Thyroid gland (tissue), 4 donors: Measurements from ENCODE around the gene ATP10B. TPM values are rescaled to one million over a fixed set of nuclear protein-coding genes. Genes with fewer than 3 reads are reported as not detected.
A peak's percentile ranks its signal among the peaks of the same experiment; 100 is the strongest.

Experiments
- DNase-seq, 2 donors: peaks; one replicate each; pipeline ENCODE4 v3.0.0-alpha.2; 2019
- H3K27ac ChIP-seq, 3 donors: fragments of 200-600 bp; sonication (generic); 1 replicate in 2 of 3; 2 replicates in 1 of 3; pipeline ENCODE4 v1.5.1; 2016 to 2019; ENCODE audit warnings: mild to moderate bottlenecking in 1 of 3, moderate library complexity in 1 of 3
- H3K27me3 ChIP-seq: fragments of 200-600 bp; sonication (generic); one replicate; pipeline ENCODE4 v1.5.1; 2019
- H3K36me3 ChIP-seq, 2 donors: fragments of 200-600 bp; sonication (generic); one replicate each; pipeline ENCODE4 v1.5.1; 2016 to 2019
- H3K4me1 ChIP-seq, 2 donors: fragments of 200-600 bp; sonication (generic); one replicate each; pipeline ENCODE4 v1.5.1; 2017 to 2019
- H3K4me3 ChIP-seq, 3 donors: fragments of 200-600 bp; sonication (generic); replicated peaks in 1 of 3; 1 replicate in 2 of 3; 2 replicates in 1 of 3; pipeline ENCODE4 v1.5.1; 2016; ENCODE audit warnings: mild to moderate bottlenecking in 1 of 3
- H3K9me3 ChIP-seq: fragments of 200-600 bp; sonication (generic); one replicate; pipeline ENCODE4 v1.5.1; 2017
- POLR2A ChIP-seq, 2 donors: fragments of 450-650 bp; IDR thresholded peaks; one replicate each; pipeline ENCODE4 v1.6.1; 2017; ENCODE audit warnings: antibody characterized with exemption in 2 of 2, mild to moderate bottlenecking in 2 of 2, moderate library complexity in 1 of 2
- WGBS, 2 donors: methylation state at CpG; one replicate each; pipeline ENCODE4 v1.1.5; 2017; 5-methylcytosine and 5-hydroxymethylcytosine counted together
- intact Hi-C: fragments of 100-400 bp; cut with DNase I; formaldehyde crosslinking; loops from one replicate; pipeline ENCODE4 v1.15.1; 2023
- total RNA-seq, 4 donors: library from RNA; depleted of rRNA; stranded (reverse); fragments of >200 nt; gene quantifications; one replicate each; pipeline ENCODE4 v1.2.3, GENCODE V29; 2016
- TF ChIP-seq, protein P1 (sequence below), 6 experiments: fragments of 200-600 bp in 3 of 6; fragments of 450-650 bp in 3 of 6; sonication (generic) in 3 of 6; IDR thresholded peaks; one replicate each; pipeline ENCODE4 v1.5.1; 2016 to 2019; ENCODE audit warnings: antibody characterized with exemption in 6 of 6, mild to moderate bottlenecking in 2 of 6, inconsistent platforms in 1 of 6, moderate library complexity in 1 of 6

Gene ATP10B
- total RNA-seq, 4 donors from 2014 or later, result 0.13 to 0.42 (median 0.15) TPM; not detected in 1

DNA sequence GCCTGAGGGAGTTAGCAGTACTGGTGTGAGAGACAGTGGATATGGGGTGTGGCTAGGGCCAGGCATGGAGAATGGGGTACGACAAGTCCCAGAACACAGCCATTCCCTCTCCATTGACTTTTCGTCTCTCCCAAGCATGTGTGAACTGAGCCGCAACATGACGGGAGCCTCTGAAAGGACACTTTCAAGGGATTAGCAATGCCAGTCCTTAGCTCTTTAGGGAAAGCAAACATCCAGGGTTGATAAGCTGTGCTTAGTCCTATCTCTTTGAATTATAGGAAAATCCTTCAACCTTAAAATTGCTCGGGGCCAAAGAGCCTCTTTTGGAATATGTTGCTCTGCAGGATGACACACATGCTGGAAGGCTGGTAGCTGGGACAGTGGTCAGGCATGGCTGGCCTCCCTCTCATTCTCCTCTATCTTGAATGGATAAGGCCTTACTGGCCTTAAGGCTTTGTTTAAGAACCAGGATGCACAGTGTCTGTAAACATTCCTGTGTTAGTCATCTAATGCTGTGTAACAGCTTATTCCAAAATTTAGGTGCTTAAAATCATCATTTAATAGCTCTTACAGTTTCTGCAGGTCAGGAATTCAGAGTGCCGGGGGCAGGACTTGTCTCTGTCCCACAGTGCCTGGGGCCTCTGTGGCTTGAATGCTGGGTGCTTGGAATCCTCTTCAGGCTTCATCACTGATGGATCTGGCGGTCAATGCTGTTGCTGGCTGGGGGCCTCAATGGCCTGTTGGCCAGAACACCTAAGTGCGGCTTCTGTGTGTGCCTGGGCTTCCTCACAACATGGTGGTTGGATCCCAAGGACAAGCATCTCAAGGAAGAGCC, 335.1 kb downstream of the ATP10B start:
- Histone ChIP-seq H3K9me3 (no peaks in the 10 kb centered on the region), H3K4me1 (peaks cover 11 to 19% of the 10 kb centered on the region in 2 donors), H3K4me3 (no peak overlapping the region), H3K27ac (no peak overlapping the region), H3K27me3 (no peaks in the 10 kb centered on the region), H3K36me3 (no peaks in the 10 kb centered on the region)
- intact Hi-C loops, result loop anchor here (10.0 kb wide), 1 partner anchor 82 kb away; no protein-coding TSS in a partner anchor
- WGBS, 2 donors, result 92 to 95% methylated on average over 8 of the region's 8 CpGs
- DNase-seq, result no peak
- TF ChIP-seq, protein P1, sequence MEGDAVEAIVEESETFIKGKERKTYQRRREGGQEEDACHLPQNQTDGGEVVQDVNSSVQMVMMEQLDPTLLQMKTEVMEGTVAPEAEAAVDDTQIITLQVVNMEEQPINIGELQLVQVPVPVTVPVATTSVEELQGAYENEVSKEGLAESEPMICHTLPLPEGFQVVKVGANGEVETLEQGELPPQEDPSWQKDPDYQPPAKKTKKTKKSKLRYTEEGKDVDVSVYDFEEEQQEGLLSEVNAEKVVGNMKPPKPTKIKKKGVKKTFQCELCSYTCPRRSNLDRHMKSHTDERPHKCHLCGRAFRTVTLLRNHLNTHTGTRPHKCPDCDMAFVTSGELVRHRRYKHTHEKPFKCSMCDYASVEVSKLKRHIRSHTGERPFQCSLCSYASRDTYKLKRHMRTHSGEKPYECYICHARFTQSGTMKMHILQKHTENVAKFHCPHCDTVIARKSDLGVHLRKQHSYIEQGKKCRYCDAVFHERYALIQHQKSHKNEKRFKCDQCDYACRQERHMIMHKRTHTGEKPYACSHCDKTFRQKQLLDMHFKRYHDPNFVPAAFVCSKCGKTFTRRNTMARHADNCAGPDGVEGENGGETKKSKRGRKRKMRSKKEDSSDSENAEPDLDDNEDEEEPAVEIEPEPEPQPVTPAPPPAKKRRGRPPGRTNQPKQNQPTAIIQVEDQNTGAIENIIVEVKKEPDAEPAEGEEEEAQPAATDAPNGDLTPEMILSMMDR (IDR thresholded peaks at IDR 0.05), result no peak
- no peak for TF ChIP-seq POLR2A (IDR thresholded peaks at IDR 0.05)

GRCh38 chr5:160514866-160515265, 337.1 kb downstream of the ATP10B start:
- DNase-seq, result no peak
- Histone ChIP-seq H3K4me3 (no peak overlapping the region), H3K36me3 (no peaks in the 10 kb centered on the region), H3K27ac (no peak overlapping the region), H3K9me3 (no peaks in the 10 kb centered on the region), H3K4me1 (peaks cover 11 to 19% of the 10 kb centered on the region in 2 donors), H3K27me3 (no peaks in the 10 kb centered on the region)
- TF ChIP-seq POLR2A (IDR thresholded peaks at IDR 0.05), result no peak
- TF ChIP-seq, protein P1 (IDR thresholded peaks at IDR 0.05), result no peak
- WGBS, 2 donors, result 97 to 98% methylated on average over 3 of the region's 3 CpGs
- intact Hi-C loops, result loop anchor here (10.0 kb wide), 1 partner anchor 80 kb away; no protein-coding TSS in a partner anchor

GRCh38 chr5:160514191-160514590, 337.8 kb downstream of the ATP10B start:
- Histone ChIP-seq H3K36me3 (no peaks in the 10 kb centered on the region), H3K27ac (no peak overlapping the region), H3K4me3 (no peak overlapping the region), H3K4me1 (peaks cover 11 to 19% of the 10 kb centered on the region in 2 donors), H3K27me3 (no peaks in the 10 kb centered on the region), H3K9me3 (no peaks in the 10 kb centered on the region)
- 87 to 89% methylated on average over 2 of the region's 2 CpGs for WGBS, 2 donors
- TF ChIP-seq, protein P1 (IDR thresholded peaks at IDR 0.05), result no peak
- no peak for TF ChIP-seq POLR2A (IDR thresholded peaks at IDR 0.05)
- intact Hi-C loops, result loop anchor here (10.0 kb wide), 1 partner anchor 79 kb away; no protein-coding TSS in a partner anchor
- DNase-seq, result no peak

DNA sequence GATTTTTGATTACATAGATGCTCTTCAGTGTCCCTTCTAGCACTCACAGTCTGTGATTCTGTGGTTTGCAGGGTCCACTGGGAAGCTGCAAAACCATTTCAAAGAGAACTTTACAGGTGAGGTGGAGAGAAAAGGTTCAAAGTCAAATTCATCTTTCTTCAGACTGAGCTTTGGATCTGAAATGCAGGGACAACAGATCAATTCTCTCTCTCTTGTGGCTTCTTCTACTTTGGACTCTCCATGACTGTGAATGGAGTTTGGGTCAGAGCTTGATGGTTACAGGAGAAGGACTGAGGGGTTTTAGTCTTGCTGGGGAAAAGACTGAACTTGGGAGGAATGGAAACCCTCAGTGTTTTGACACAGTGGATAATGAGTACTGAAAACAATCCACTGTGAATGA, 338.5 kb downstream of the ATP10B start:
- Histone ChIP-seq H3K36me3 (no peaks in the 10 kb centered on the region), H3K9me3 (no peaks in the 10 kb centered on the region), H3K27ac (peak overlapping the region in 1 of 3 donors; percentile 7), H3K4me3 (no peak overlapping the region), H3K27me3 (no peaks in the 10 kb centered on the region), H3K4me1 (peaks cover 11 to 19% of the 10 kb centered on the region in 2 donors)
- intact Hi-C loops, result loop anchor here (10.0 kb wide), 1 partner anchor 79 kb away; no protein-coding TSS in a partner anchor
- no peak for DNase-seq
- no peak for TF ChIP-seq POLR2A (IDR thresholded peaks at IDR 0.05)
- TF ChIP-seq, protein P1 (IDR thresholded peaks at IDR 0.05), result no peak
